ENCODE results near the gene SYNE1.

The SYNE1 gene

DNA sequence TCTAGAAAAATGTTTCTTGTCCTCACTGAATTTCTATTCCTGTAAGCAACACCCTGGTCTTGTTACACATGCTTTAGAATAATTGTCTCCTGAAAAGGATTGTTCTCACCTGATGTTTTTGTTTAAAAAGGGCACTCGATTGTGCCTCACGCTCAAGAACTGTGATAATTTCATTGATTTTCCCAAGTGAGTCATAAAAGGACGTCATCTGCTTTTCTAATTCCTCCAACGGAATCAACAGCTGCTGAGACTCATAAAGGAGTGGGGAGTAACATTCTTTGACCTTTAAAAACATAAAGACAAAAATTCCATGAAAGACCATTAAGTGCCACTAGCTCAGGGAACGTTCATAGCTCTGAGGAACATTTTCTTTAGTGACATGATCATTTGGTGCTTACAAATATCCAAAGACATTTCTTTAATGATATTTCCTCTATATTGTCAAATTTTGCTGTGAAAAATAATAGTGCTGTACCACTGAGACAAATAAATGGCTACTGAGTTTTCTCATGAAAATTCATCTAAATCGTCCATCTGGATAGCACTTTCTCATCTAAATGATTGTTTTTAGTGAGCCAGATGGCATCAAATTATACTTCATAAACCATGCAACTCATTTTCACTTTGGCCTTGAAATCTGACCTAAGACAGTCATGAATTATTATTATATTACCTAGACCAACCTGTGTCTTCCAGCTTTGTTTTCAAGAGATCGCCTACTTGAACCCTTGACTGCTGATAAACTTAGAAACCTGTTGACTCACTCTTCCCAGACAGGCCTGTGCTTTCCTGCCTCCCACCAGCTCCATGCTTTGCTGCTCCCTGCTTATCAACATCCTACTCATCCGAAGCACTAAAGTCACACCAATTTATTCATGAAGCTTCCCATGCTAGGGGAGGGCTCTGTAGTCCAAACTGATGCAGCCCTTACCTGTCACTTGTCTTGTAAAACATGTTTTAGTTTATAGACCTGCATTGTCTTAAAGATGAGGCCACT is 178.2 kb downstream of the SYNE1 start:
- H3K27ac ChIP-seq, result no peak overlapping the region
- TF ChIP-seq ZFX (IDR thresholded peaks at IDR 0.05), result no peak
- TF ChIP-seq, protein P1, sequence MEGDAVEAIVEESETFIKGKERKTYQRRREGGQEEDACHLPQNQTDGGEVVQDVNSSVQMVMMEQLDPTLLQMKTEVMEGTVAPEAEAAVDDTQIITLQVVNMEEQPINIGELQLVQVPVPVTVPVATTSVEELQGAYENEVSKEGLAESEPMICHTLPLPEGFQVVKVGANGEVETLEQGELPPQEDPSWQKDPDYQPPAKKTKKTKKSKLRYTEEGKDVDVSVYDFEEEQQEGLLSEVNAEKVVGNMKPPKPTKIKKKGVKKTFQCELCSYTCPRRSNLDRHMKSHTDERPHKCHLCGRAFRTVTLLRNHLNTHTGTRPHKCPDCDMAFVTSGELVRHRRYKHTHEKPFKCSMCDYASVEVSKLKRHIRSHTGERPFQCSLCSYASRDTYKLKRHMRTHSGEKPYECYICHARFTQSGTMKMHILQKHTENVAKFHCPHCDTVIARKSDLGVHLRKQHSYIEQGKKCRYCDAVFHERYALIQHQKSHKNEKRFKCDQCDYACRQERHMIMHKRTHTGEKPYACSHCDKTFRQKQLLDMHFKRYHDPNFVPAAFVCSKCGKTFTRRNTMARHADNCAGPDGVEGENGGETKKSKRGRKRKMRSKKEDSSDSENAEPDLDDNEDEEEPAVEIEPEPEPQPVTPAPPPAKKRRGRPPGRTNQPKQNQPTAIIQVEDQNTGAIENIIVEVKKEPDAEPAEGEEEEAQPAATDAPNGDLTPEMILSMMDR (conservative IDR thresholded peaks at IDR 0.05), result no peak

DNA sequence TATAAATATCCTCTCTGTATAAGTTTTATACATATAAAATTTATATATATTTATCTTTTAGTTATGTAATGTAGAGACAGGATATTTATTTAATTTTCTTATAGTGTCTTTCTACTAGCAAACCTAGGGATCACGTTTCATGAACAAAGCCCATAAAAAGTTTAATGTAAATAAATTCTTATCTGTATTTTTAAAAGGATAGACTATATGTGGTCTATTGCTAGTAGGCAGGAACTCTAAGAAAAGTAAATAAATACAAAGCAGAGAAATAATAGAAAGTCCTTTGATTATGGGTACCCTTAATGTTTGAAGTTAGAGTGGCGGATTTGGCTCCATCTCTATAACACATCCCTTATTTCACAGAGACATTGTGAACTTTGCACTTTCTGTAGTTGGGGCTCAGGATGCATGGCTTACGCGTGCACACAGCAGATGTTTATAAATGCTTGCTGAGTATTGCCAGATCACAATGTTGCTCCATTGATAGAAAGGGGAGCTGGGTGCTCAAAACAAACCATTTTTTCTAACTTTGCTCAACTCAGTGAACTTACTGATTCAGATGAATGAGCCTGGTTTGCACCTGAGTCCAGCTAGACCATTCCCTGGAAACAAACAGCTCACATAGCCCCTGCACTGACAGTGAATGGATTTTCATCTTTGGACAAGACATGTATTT is 179.1 kb downstream of the SYNE1 start:
- TF ChIP-seq ZFX (IDR thresholded peaks at IDR 0.05), result no peak
- TF ChIP-seq, protein P1 (conservative IDR thresholded peaks at IDR 0.05), result no peak
- H3K27ac ChIP-seq, result no peak overlapping the region

DNA sequence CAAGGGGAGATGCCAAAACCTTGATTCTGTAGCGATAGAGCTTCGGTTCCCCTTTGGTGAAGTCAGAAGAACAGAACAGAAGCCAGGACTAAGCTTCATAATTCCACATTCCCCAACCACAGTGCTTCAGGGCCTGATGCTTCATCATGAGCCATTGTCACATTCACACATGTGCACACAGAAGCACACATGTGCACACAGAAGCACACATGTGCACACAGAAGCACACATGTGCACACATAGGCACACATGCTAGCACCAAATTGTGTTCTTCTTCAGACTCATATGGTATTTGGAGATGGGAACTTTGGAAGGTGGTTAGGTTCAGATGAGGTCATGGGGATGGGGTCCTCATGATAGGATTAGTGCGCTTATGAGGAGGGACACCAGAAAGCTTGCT is 183.2 kb downstream of the SYNE1 start:
- no peak overlapping the region for H3K27ac ChIP-seq
- TF ChIP-seq, protein P1 (conservative IDR thresholded peaks at IDR 0.05), result no peak
- no peak for TF ChIP-seq ZFX (IDR thresholded peaks at IDR 0.05)

- TF ChIP-seq, protein P1 (conservative IDR thresholded peaks at IDR 0.05), result no peak
- TF ChIP-seq ZFX (IDR thresholded peaks at IDR 0.05), result no peak
- no peak overlapping the region for H3K27ac ChIP-seq
Observed at GRCh38 chr6:152453421-152453820, 183.7 kb downstream of the SYNE1 start.

- no peak overlapping the region for H3K27ac ChIP-seq
- TF ChIP-seq, protein P1 (conservative IDR thresholded peaks at IDR 0.05), result no peak
- TF ChIP-seq ZFX (IDR thresholded peaks at IDR 0.05), result no peak
Observed at GRCh38 chr6:152452639-152453038, 184.5 kb downstream of the SYNE1 start.

DNA sequence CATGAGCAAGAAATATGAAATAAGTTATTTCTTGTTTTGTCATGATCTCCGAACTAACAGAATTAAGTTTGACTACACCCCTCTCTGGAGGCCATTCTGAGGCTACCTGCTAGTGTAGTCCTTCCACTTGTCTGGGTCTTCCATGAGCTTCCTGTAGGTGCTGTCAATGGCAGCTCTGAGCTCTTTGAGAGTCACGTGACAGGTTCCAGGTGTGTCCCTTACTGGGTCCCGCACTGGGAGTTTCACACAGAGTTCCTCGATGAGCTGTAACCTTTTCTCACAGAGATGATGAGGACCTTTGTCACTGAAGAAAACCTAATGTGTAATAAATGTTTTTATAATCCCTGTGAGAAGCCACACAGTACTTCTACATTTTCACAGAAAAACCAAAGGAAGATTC is 186.6 kb downstream of the SYNE1 start:
- TF ChIP-seq, protein P1 (conservative IDR thresholded peaks at IDR 0.05), result no peak
- no peak for TF ChIP-seq ZFX (IDR thresholded peaks at IDR 0.05)
- H3K27ac ChIP-seq, result no peak overlapping the region

- no peak overlapping the region for H3K27ac ChIP-seq
- TF ChIP-seq, protein P1 (conservative IDR thresholded peaks at IDR 0.05), result no peak
- TF ChIP-seq ZFX (IDR thresholded peaks at IDR 0.05), result no peak
Observed at GRCh38 chr6:152441902-152442301, 195.3 kb downstream of the SYNE1 start.

All from C4-2B (cell line).